ENCODE data around the gene ZDHHC17. TPM values are rescaled to one million over a fixed set of nuclear protein-coding genes. Genes with fewer than 3 reads are reported as not detected.

ZDHHC17 gene
- total RNA-seq, 1 donor from 2014 or later = 58.8 TPM

GRCh38 chr12:76860256-76860655, 96.3 kb downstream of the ZDHHC17 start:
- H3K27me3 Mint-ChIP-seq (ENCODE audit: low read depth) = no peaks in the 10 kb centered on the region
- TF ChIP-seq, protein P1, sequence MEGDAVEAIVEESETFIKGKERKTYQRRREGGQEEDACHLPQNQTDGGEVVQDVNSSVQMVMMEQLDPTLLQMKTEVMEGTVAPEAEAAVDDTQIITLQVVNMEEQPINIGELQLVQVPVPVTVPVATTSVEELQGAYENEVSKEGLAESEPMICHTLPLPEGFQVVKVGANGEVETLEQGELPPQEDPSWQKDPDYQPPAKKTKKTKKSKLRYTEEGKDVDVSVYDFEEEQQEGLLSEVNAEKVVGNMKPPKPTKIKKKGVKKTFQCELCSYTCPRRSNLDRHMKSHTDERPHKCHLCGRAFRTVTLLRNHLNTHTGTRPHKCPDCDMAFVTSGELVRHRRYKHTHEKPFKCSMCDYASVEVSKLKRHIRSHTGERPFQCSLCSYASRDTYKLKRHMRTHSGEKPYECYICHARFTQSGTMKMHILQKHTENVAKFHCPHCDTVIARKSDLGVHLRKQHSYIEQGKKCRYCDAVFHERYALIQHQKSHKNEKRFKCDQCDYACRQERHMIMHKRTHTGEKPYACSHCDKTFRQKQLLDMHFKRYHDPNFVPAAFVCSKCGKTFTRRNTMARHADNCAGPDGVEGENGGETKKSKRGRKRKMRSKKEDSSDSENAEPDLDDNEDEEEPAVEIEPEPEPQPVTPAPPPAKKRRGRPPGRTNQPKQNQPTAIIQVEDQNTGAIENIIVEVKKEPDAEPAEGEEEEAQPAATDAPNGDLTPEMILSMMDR (conservative IDR thresholded peaks at IDR 0.05) = no peak
- H3K4me1 Mint-ChIP-seq = peaks cover 20% of the 10 kb centered on the region
- H3K27ac Mint-ChIP-seq (ENCODE audit: unreplicated experiment) = peak overlapping the region; percentile 68
- H3K36me3 Mint-ChIP-seq (ENCODE audit: low read depth) = peaks cover 40% of the 10 kb centered on the region
- H3K9me3 Mint-ChIP-seq = no peaks in the 10 kb centered on the region
- no peak overlapping the region for H3K4me3 Mint-ChIP-seq
- no peak for DNase-seq (ENCODE audit: low read depth, low spot score)

DNA sequence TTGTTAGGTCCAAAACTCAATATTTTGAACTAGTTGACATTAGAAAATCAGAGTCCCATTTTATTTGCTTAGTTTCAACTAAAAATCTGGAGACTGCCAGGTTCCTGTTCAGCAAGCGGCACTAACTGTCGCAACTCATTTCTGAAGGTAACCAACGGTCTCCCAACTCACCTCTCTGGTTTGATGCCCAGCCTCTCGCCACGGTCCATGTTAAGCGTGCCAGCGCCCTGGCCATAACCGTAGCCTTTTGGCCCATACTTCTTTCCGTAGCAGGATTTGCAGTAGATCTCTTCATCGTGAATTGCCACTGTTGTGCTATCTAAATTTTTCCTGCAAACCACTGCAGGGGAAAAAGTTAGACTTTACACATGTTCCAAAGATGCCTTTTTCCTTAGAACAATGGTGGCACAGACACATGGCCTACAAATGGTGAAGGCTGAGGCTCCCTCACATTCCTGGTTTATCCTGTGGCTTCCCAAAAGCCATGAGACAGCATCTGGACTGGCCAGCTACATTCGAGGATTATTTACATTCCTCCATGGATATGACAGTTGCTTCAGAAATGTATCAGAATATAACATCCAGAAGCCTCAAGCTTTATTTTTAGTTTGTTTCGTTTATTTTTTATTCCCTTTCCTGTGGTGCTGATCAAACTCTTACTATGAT, 99.2 kb downstream of the ZDHHC17 start:
- no peak overlapping the region for H3K4me3 Mint-ChIP-seq
- H3K9me3 Mint-ChIP-seq = no peaks in the 10 kb centered on the region
- H3K27me3 Mint-ChIP-seq (ENCODE audit: low read depth) = no peaks in the 10 kb centered on the region
- TF ChIP-seq, protein P1 (conservative IDR thresholded peaks at IDR 0.05) = no peak
- H3K36me3 Mint-ChIP-seq (ENCODE audit: low read depth) = peaks cover 19% of the 10 kb centered on the region
- DNase-seq (ENCODE audit: low read depth, low spot score) = no peak
- peaks cover 42% of the 10 kb centered on the region for H3K4me1 Mint-ChIP-seq
- H3K27ac Mint-ChIP-seq (ENCODE audit: unreplicated experiment) = no peak overlapping the region

- H3K27me3 Mint-ChIP-seq (ENCODE audit: low read depth) = no peaks in the 10 kb centered on the region
- no peaks in the 10 kb centered on the region for H3K9me3 Mint-ChIP-seq
- H3K4me3 Mint-ChIP-seq = no peak overlapping the region
- H3K27ac Mint-ChIP-seq (ENCODE audit: unreplicated experiment) = no peak overlapping the region
- TF ChIP-seq, protein P1 (conservative IDR thresholded peaks at IDR 0.05) = no peak
- DNase-seq (ENCODE audit: low read depth, low spot score) = no peak
- peaks cover 46% of the 10 kb centered on the region for H3K4me1 Mint-ChIP-seq
- peaks cover 14% of the 10 kb centered on the region for H3K36me3 Mint-ChIP-seq (ENCODE audit: low read depth)
These were observed 99.9 kb downstream of the ZDHHC17 start for GRCh38 chr12:76863837-76864236.

DNA sequence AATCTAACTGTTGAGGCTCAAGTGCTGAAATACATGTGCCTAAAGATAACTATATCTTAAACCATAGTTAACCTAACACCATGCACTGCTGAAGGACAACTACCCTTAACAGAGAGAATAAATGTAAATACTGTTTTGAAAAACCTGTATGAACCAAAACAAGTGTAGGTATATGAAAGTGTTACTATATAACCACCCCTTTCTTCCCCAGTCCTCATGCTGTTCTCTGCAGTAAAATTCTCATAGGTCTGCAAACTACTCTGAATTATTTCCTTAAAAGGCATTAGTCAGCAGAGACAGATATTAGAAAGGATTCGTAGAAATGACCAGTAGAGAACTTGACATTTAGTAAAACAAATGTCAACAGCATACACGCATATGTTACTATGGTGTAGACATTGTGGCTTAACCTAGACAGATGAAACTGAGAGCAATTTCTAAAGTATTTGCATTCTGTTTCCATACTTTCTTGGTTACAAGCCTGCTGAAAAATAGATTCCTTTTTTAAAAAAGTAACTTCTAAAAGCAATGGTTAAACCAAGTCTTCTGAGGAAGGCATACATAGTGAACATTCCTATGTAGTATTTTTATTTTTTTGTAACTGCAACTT, 101.0 kb downstream of the ZDHHC17 start:
- Mint-ChIP-seq H3K4me3 (no peak overlapping the region), H3K9me3 (no peaks in the 10 kb centered on the region)

GRCh38 chr12:76866151-76866567, 102.2 kb downstream of the ZDHHC17 start:
- Mint-ChIP-seq H3K27ac (ENCODE audit: unreplicated experiment) (peak overlapping the region; percentile 85), H3K9me3 (no peaks in the 10 kb centered on the region), H3K4me3 (peak overlapping the region; percentile 72), H3K27me3 (ENCODE audit: low read depth) (no peaks in the 10 kb centered on the region), H3K4me1 (peaks cover 50% of the 10 kb centered on the region), H3K36me3 (ENCODE audit: low read depth) (peaks cover 9% of the 10 kb centered on the region)
- TF ChIP-seq, protein P1 (conservative IDR thresholded peaks at IDR 0.05) = no peak
- no peak for DNase-seq (ENCODE audit: low read depth, low spot score)

More for the DNA sequence above, 101.0 kb downstream of the ZDHHC17 start:
- Mint-ChIP-seq H3K4me1 (peaks cover 55% of the 10 kb centered on the region), H3K27ac (ENCODE audit: unreplicated experiment) (no peak overlapping the region), H3K36me3 (ENCODE audit: low read depth) (peaks cover 9% of the 10 kb centered on the region), H3K27me3 (ENCODE audit: low read depth) (no peaks in the 10 kb centered on the region)
- TF ChIP-seq, protein P1 (conservative IDR thresholded peaks at IDR 0.05) = no peak
- DNase-seq (ENCODE audit: low read depth, low spot score) = no peak

Measured in neural crest cell (in vitro differentiated cells).